GM18907 (cell line): Measurements from ENCODE around the gene CCDC183.
"Not testable (repeated sequence)": the region's sequence is repeated elsewhere in the genome, so short reads cannot be mapped to it uniquely, and the experiment has no call there.

Source experiments
- ATAC-seq: cut with Tn5 transposase; IDR thresholded peaks from one replicate; pipeline ENCODE4 v1.9.1; 2021; ENCODE audit warnings: mild to moderate bottlenecking, moderate library complexity; ENCODE audit not compliant: unreplicated experiment

CCDC183 gene

GRCh38 chr9:136796238-136796774 lies at the start of gene CCDC183:
Gene CCDC183 (plus strand): TSS chr9:136796338. CDS start chr9:136796398, 60 bp downstream.
- no peak for ATAC-seq

GRCh38 chr9:136746621-136747020 lies 49.5 kb upstream of the CCDC183 start:
- no peak for ATAC-seq

GRCh38 chr9:136747161-136748060 lies 48.7 kb upstream of the CCDC183 start:
- no peak for ATAC-seq

GRCh38 chr9:136748201-136748600 lies 47.9 kb upstream of the CCDC183 start, which contains the start of gene LCN6:
Gene LCN6 (minus strand): TSS chr9:136748525. CDS start chr9:136748483, 42 bp downstream.
- ATAC-seq, result no peak

- ATAC-seq, result no peak
These were observed 47.2 kb upstream of the CCDC183 start for GRCh38 chr9:136748666-136749611.

GRCh38 chr9:136750526-136750925 lies 45.6 kb upstream of the CCDC183 start:
- no peak for ATAC-seq

GRCh38 chr9:136751244-136751643 lies 44.9 kb upstream of the CCDC183 start:
- no peak for ATAC-seq

- ATAC-seq, result no peak
These were observed 44.3 kb upstream of the CCDC183 start for GRCh38 chr9:136751814-136752213.

GRCh38 chr9:136753371-136754058 lies 42.6 kb upstream of the CCDC183 start:
- ATAC-seq, result no peak

- no peak for ATAC-seq
These were observed 42.0 kb upstream of the CCDC183 start for GRCh38 chr9:136754059-136754572.

- ATAC-seq, result no peak
These were observed 41.4 kb upstream of the CCDC183 start for GRCh38 chr9:136754626-136755301.

GRCh38 chr9:136755302-136756133 lies 40.6 kb upstream of the CCDC183 start:
- not testable (repeated sequence) for ATAC-seq

GRCh38 chr9:136756134-136756438 lies 40.1 kb upstream of the CCDC183 start:
- ATAC-seq, result no peak

GRCh38 chr9:136756836-136757235 lies 39.3 kb upstream of the CCDC183 start:
- ATAC-seq, result no peak

- ATAC-seq, result no peak
These were observed 38.8 kb upstream of the CCDC183 start for GRCh38 chr9:136757328-136757727.

GRCh38 chr9:136757751-136758140 lies 38.4 kb upstream of the CCDC183 start:
- no peak for ATAC-seq

- no peak for ATAC-seq
These were observed 37.1 kb upstream of the CCDC183 start for GRCh38 chr9:136759001-136759400.

- no peak for ATAC-seq
These were observed 36.5 kb upstream of the CCDC183 start for GRCh38 chr9:136759436-136760325.
